Esophagus squamous epithelium (tissue), 4 donors: ENCODE measurements around the gene BABAM1.

Experiments
- CTCF ChIP-seq, 6 experiments: fragments of 450-650 bp in 4 of 6; fragments of 200-600 bp in 2 of 6; sonication (generic) in 2 of 6; IDR thresholded peaks; one replicate each; pipeline ENCODE4 v1.5.1; 2016 to 2019; ENCODE audit warnings: antibody characterized with exemption in 6 of 6, mild to moderate bottlenecking in 4 of 6, moderate library complexity in 4 of 6
- POLR2A ChIP-seq, 4 donors: fragments of 450-650 bp; IDR thresholded peaks; one replicate each; pipeline ENCODE4 v1.6.1; 2017; ENCODE audit warnings: antibody characterized with exemption in 4 of 4, mild to moderate bottlenecking in 4 of 4, moderate library complexity in 3 of 4

- no peak for TF ChIP-seq CTCF (IDR thresholded peaks at IDR 0.05)
- no peak for TF ChIP-seq POLR2A (IDR thresholded peaks at IDR 0.05)
These were observed 3.3 kb upstream of the BABAM1 start for GRCh38 chr19:17263712-17264640.
